Caco-2 (cell line): ENCODE results near the gene NHLRC4. TPM values are rescaled to one million over a fixed set of nuclear protein-coding genes. Genes with fewer than 3 reads are reported as not detected.

Source experiments
- BruUV-seq: library from RNA; stranded (reverse); fragments of 400-500 nt; replicated peaks from 2 replicates; lab custom pipeline; 2021; lab: Mats Ljungman, UMichigan
- CTCF ChIA-PET: fragments of 300-600 bp; sonication (Branson Sonifier 250); formaldehyde crosslinking; loops from one replicate; lab custom pipeline; 2022; ENCODE audit warnings: antibody characterized with exemption; lab: Charles Lee
- POLR2A ChIA-PET: fragments of 300-600 bp; sonication (Branson Sonifier 250); formaldehyde crosslinking; loops from one replicate; lab custom pipeline; 2022; ENCODE audit warnings: antibody characterized with exemption; lab: Charles Lee
- DNase-seq, 2 experiments: peaks; one replicate each; pipeline versions ENCODE4 v3.0.0 to v3.0.0-alpha.2; 2020 to 2022
- H3K27me3 ChIP-seq: replicated peaks from 2 replicates; pipeline ENCODE4 v1.6.0; 2011; ENCODE audit warnings: low read length; ENCODE audit not compliant: control insufficient read depth, insufficient read depth
- H3K36me3 ChIP-seq: 2 replicates; pipeline ENCODE4 v1.5.1; 2011; ENCODE audit warnings: low read length; ENCODE audit not compliant: control insufficient read depth, insufficient read depth
- H3K4me1 ChIP-seq: fragments of 250-450 bp; sonication (Bioruptor Pico); 2 replicates; pipeline ENCODE4 v1.5.1; 2020; ENCODE audit warnings: mild to moderate bottlenecking
- H3K4me3 ChIP-seq: 2 replicates; pipeline ENCODE4 v1.5.1; 2011; ENCODE audit warnings: low read depth, mild to moderate bottlenecking, control low read depth, low read length
- H3K9me3 ChIP-seq: fragments of 250-450 bp; sonication (Bioruptor Pico); 2 replicates; pipeline ENCODE4 v1.5.1; 2020; ENCODE audit warnings: mild to moderate bottlenecking, moderate library complexity
- H3K27ac Mint-ChIP-seq: one replicate; pipeline ENCODE4 v1.8.0; 2022; ENCODE audit warnings: mixed read lengths; ENCODE audit not compliant: unreplicated experiment
- H3K27me3 Mint-ChIP-seq: one replicate; pipeline ENCODE4 v1.8.0; 2022; ENCODE audit warnings: mixed read lengths; ENCODE audit not compliant: insufficient read depth, unreplicated experiment
- H3K36me3 Mint-ChIP-seq: one replicate; pipeline ENCODE4 v1.8.0; 2022; ENCODE audit warnings: mild to moderate bottlenecking, mixed read lengths; ENCODE audit not compliant: insufficient read depth, unreplicated experiment
- H3K4me1 Mint-ChIP-seq: one replicate; pipeline ENCODE4 v1.8.0; 2022; ENCODE audit warnings: low read depth, mixed read lengths; ENCODE audit not compliant: unreplicated experiment
- H3K4me3 Mint-ChIP-seq: one replicate; pipeline ENCODE4 v1.8.0; 2022; ENCODE audit warnings: mild to moderate bottlenecking, moderate library complexity, mixed read lengths; ENCODE audit not compliant: unreplicated experiment
- H3K9me3 Mint-ChIP-seq: one replicate; pipeline ENCODE4 v1.8.0; 2022; ENCODE audit warnings: mixed read lengths; ENCODE audit not compliant: unreplicated experiment
- CTCF ChIP-seq, 2 experiments: fragments of 200-600 bp in 1 of 2; IDR thresholded peaks; 1 replicate in 1 of 2; 2 replicates in 1 of 2; pipeline versions ENCODE4 v1.5.1 to v1.8.0; 2011 to 2022; ENCODE audit warnings: antibody characterized with exemption in 1 of 2, control low read depth in 1 of 2, inconsistent platforms in 1 of 2, low read depth in 1 of 2, low read length in 1 of 2, mild to moderate bottlenecking in 1 of 2, moderate library complexity in 1 of 2; ENCODE audit not compliant: insufficient read depth in 1 of 2, severe bottlenecking in 1 of 2, unreplicated experiment in 1 of 2
- intact Hi-C: fragments of 100-400 bp; cut with micrococcal nuclease; formaldehyde crosslinking; loops from one replicate; pipeline ENCODE4 v1.10.0; 2022; ENCODE audit not compliant: unreplicated experiment
- total RNA-seq: library from RNA; stranded (reverse); gene quantifications from 2 replicates; pipeline ENCODE4 v1.2.3, GENCODE V29; 2022

Gene NHLRC4
- total RNA-seq, 1 experiment from 2014 or later = not detected

DNA sequence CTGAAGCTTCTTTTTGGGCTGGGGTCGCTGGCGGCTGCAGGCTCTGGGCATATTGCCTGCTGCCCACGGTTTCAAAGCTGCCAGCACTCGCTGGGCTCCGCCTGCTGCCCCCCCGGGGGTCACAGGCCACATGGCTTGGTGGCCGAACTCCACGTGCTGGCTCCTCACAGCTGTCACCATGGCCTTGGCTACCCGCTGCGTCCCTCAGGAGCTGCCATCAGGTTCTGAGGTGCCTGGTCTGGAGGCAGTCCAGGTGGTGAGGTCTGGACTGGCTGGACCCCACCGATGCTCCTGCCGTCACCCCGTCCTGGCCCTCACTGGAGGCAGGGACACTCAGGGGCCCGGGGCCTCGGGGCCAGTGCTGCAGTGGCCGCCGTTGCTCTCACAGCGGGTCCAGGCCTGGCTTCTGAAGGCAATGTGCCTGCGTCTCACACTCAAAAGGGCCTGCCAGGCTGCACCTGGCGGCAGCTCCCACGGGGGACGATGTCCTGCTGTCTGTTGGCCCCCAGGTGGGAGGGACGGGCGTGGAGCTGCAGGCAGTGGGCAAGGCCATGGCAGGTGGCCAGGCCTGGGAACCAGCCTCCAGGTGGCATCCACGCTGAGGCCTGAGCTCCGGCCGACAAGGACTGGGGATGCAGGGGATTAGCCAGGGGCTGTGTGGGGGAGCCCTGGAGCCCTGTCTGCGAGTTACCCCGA, 26.0 kb upstream of the NHLRC4 start:
- BruUV-seq = no TSS peak
- H3K27me3 ChIP-seq = no peaks in the 10 kb centered on the region
- Mint-ChIP-seq H3K4me3 (no peak overlapping the region), H3K27ac (no peak overlapping the region), H3K27me3 (no peaks in the 10 kb centered on the region), H3K36me3 (peaks cover 35% of the 10 kb centered on the region), H3K9me3 (no peaks in the 10 kb centered on the region), H3K4me1 (no peaks in the 10 kb centered on the region)
- DNase-seq = no peak
- TF ChIP-seq CTCF (IDR thresholded peaks at IDR 0.05; ENCODE audit: insufficient read depth in 1 of 2, low read depth in 1 of 2, low read length in 1 of 2, severe bottlenecking in 1 of 2, unreplicated experiment in 1 of 2) = no peak
- intact Hi-C loops = no loop called here
- H3K36me3 ChIP-seq = peaks cover 4% of the 10 kb centered on the region; the same call in 1 of the 2 replicates
- ChIA-PET POLR2A (no interaction called here), CTCF (no interaction called here)
- no peaks in the 10 kb centered on the region for H3K4me1 ChIP-seq
- H3K4me3 ChIP-seq = no peak overlapping the region
- no peaks in the 10 kb centered on the region for H3K9me3 ChIP-seq

DNA sequence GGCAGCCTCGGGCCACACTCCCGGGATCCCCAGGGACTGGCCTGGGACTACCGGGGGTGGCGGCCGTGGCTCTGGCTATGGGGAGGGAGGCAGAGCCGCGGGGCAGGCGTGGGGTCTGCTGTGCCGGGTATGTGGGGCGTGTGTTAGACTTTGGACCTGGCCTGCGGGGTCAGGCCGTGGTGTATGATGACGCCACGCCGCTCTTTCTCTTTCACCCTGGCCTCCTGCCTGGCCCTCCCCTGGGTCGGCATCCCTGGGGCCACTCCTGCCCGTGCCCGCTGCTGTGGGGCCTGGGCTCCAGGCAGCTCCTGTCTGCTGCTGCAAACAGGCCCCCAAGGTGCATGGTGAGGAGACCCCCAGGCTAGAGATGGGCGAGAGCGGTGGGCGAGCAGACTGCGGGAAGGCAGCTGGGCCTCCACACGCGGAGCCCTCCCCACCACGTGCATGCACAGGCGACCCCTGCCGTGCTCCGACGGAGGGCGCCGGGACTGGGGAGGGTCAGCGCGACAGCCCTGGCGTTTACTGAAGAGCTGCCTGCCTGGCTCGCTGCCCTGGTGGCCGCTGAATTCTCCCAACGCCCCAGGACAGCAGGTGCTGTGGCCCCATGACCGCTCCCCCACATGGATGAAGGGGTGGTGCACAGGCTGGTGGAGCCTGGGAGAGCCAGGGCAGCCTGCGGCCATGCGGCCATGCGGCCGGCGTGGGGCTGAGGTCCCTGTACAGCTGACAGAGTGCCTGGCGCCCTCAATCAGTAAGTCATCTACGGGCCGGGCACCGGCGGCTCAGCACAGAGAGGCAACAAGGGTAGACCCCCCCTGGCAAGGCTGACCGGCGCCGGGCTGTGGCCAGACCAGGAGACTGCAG, 23.3 kb upstream of the NHLRC4 start:
- H3K4me1 ChIP-seq = no peaks in the 10 kb centered on the region
- TF ChIP-seq CTCF (IDR thresholded peaks at IDR 0.05; ENCODE audit: insufficient read depth in 1 of 2, low read depth in 1 of 2, low read length in 1 of 2, severe bottlenecking in 1 of 2, unreplicated experiment in 1 of 2) = no peak
- peaks cover 3% of the 10 kb centered on the region; the same call in 1 of the 2 replicates for H3K36me3 ChIP-seq
- no peaks in the 10 kb centered on the region for H3K4me1 Mint-ChIP-seq
- peaks cover 23% of the 10 kb centered on the region for H3K36me3 Mint-ChIP-seq
- POLR2A ChIA-PET = interaction anchor here (0.9 kb wide), 1 partner anchor 16 kb away, joined by 3 read pairs; no protein-coding TSS in a partner anchor
- H3K4me3 Mint-ChIP-seq = no peak overlapping the region
- intact Hi-C loops = no loop called here
- no peak overlapping the region for H3K4me3 ChIP-seq
- no peaks in the 10 kb centered on the region for H3K27me3 ChIP-seq
- no peaks in the 10 kb centered on the region for H3K27me3 Mint-ChIP-seq
- H3K9me3 Mint-ChIP-seq = no peaks in the 10 kb centered on the region
- H3K9me3 ChIP-seq = no peaks in the 10 kb centered on the region
- CTCF ChIA-PET = no interaction called here
- no peak for DNase-seq
- no peak overlapping the region for H3K27ac Mint-ChIP-seq
- BruUV-seq = no TSS peak

GRCh38 chr16:544517-544916, 22.3 kb upstream of the NHLRC4 start:
- peaks cover 23% of the 10 kb centered on the region for H3K36me3 Mint-ChIP-seq
- intact Hi-C loops = no loop called here

More at GRCh38 chr16:544517-544916, 22.3 kb upstream of the NHLRC4 start:
- Mint-ChIP-seq H3K27me3 (no peaks in the 10 kb centered on the region), H3K9me3 (no peaks in the 10 kb centered on the region), H3K27ac (no peak overlapping the region), H3K4me3 (no peak overlapping the region), H3K4me1 (no peaks in the 10 kb centered on the region)
- Histone ChIP-seq H3K9me3 (no peaks in the 10 kb centered on the region), H3K4me1 (no peaks in the 10 kb centered on the region), H3K36me3 (peaks cover 4% of the 10 kb centered on the region; the same call in 1 of the 2 replicates), H3K4me3 (no peak overlapping the region), H3K27me3 (no peaks in the 10 kb centered on the region)
- no peak for DNase-seq
- TF ChIP-seq CTCF (IDR thresholded peaks at IDR 0.05; ENCODE audit: insufficient read depth in 1 of 2, low read depth in 1 of 2, low read length in 1 of 2, severe bottlenecking in 1 of 2, unreplicated experiment in 1 of 2) = no peak
- ChIA-PET POLR2A (interaction anchor here (0.9 kb wide), 1 partner anchor 17 kb away, joined by 3 read pairs; no protein-coding TSS in a partner anchor), CTCF (no interaction called here)
- BruUV-seq = no TSS peak
